Breast epithelium (tissue), 3 donors: ENCODE results near the gene SLC16A7.

Source experiments
- CTCF ChIP-seq, 3 donors: fragments of 450-650 bp; IDR thresholded peaks; one replicate each; pipeline ENCODE4 v1.5.1; 2016 to 2017; ENCODE audit warnings: antibody characterized with exemption in 3 of 3, mild to moderate bottlenecking in 3 of 3, moderate library complexity in 3 of 3
- POLR2AphosphoS5 ChIP-seq, 3 donors: sonication (generic); formaldehyde crosslinking; IDR thresholded peaks; one replicate each; pipeline ENCODE4 v1.6.1; 2017; ENCODE audit warnings: antibody characterized with exemption in 3 of 3

- TF ChIP-seq CTCF (IDR thresholded peaks at IDR 0.05) = no peak
- TF ChIP-seq POLR2AphosphoS5 (IDR thresholded peaks at IDR 0.05) = no peak
Measured at GRCh38 chr12:59634254-59634653, 38.4 kb downstream of the SLC16A7 start.
